ENCODE measurements around the gene KANK2. TPM values are rescaled to one million over a fixed set of nuclear protein-coding genes. Genes with fewer than 3 reads are reported as not detected.

The KANK2 gene
- total RNA-seq, 1 donor from 2014 or later = 23.0 TPM

DNA sequence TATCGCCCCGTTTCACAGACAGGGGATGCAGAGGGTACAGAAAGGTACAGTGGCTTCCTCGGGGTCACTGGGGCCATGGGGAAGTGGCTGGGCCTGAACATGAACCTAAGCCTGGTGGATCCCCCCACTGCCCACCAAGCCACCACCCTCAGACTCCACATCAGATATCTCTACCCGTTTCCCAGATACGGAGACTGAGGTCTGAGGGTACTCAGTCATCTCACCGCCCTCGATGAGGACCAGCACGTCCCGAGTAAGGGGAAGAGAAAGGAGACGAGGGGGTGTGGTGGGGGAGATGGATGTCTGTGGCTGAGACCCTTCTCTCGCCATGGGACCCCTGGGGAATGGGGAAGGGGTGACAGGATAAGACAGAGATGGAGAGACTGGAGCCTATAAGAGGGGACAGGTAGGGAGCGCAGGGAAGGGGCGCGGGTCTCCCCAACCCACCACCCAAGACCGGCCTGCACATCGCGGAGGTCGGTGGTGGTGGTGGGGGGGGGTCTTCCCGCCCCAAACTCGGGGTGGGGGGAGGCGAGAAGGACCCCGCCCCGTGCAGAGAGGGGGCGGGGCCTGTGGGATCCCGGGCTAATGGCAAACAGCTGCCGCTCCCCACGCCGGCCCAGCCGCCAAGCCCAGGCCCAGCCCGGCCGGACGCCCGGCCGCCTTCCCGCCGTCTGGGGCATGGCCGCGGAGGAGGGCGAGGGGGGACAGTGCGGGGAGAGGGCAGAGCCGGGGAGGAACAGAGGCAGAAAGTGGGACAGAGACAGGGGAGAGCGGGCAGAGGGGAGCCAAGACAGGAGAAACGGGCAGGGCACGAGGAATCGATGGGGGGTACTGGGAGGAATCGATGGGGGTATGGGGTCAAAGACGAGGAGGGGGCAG lies 698 bp downstream of the KANK2 start:
- H3K27me3 Mint-ChIP-seq (ENCODE audit: unreplicated experiment) = no peaks in the 10 kb centered on the region
- DNase-seq = peak; percentile 54

DNA sequence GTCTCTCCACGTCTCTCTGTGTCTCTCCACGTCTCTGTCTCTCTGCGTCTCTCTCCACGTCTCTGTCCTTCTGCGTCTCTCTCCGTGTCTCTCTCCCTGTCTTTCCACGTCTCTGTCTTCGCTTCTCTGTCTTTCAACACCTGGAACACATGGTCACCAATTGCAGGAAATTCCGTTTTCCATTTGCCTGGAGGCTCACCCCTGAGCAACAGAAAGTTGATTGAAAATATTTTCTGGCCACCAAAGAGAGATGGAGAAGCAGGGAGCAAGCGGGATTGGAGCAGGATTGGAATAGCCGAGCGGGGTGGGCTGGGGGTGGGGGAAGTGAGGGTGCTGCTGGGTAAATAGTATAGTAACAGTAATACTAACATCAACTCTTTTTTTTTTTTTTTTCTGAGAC lies 1.7 kb downstream of the KANK2 start:
- Mint-ChIP-seq H3K36me3 (ENCODE audit: unreplicated experiment) (peaks cover 3% of the 10 kb centered on the region), H3K9me3 (ENCODE audit: unreplicated experiment) (peaks cover 3% of the 10 kb centered on the region), H3K27me3 (ENCODE audit: unreplicated experiment) (no peaks in the 10 kb centered on the region), H3K4me1 (ENCODE audit: low read depth, unreplicated experiment) (no peaks in the 10 kb centered on the region), H3K4me3 (ENCODE audit: unreplicated experiment) (no peak overlapping the region), H3K27ac (ENCODE audit: unreplicated experiment) (no peak overlapping the region)
- DNase-seq = no peak
- TF ChIP-seq, protein P1, sequence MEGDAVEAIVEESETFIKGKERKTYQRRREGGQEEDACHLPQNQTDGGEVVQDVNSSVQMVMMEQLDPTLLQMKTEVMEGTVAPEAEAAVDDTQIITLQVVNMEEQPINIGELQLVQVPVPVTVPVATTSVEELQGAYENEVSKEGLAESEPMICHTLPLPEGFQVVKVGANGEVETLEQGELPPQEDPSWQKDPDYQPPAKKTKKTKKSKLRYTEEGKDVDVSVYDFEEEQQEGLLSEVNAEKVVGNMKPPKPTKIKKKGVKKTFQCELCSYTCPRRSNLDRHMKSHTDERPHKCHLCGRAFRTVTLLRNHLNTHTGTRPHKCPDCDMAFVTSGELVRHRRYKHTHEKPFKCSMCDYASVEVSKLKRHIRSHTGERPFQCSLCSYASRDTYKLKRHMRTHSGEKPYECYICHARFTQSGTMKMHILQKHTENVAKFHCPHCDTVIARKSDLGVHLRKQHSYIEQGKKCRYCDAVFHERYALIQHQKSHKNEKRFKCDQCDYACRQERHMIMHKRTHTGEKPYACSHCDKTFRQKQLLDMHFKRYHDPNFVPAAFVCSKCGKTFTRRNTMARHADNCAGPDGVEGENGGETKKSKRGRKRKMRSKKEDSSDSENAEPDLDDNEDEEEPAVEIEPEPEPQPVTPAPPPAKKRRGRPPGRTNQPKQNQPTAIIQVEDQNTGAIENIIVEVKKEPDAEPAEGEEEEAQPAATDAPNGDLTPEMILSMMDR (IDR thresholded peaks at IDR 0.05; ENCODE audit: partially characterized antibody, unreplicated experiment) = no peak

More for the DNA sequence above, 698 bp downstream of the KANK2 start:
- Mint-ChIP-seq H3K4me3 (ENCODE audit: unreplicated experiment) (peak overlapping the region; percentile 71), H3K4me1 (ENCODE audit: low read depth, unreplicated experiment) (no peaks in the 10 kb centered on the region), H3K27ac (ENCODE audit: unreplicated experiment) (peak overlapping the region; percentile 8), H3K36me3 (ENCODE audit: unreplicated experiment) (peaks cover 3% of the 10 kb centered on the region), H3K9me3 (ENCODE audit: unreplicated experiment) (peaks cover 3% of the 10 kb centered on the region)
- TF ChIP-seq, protein P1 (IDR thresholded peaks at IDR 0.05; ENCODE audit: partially characterized antibody, unreplicated experiment) = no peak

DNA sequence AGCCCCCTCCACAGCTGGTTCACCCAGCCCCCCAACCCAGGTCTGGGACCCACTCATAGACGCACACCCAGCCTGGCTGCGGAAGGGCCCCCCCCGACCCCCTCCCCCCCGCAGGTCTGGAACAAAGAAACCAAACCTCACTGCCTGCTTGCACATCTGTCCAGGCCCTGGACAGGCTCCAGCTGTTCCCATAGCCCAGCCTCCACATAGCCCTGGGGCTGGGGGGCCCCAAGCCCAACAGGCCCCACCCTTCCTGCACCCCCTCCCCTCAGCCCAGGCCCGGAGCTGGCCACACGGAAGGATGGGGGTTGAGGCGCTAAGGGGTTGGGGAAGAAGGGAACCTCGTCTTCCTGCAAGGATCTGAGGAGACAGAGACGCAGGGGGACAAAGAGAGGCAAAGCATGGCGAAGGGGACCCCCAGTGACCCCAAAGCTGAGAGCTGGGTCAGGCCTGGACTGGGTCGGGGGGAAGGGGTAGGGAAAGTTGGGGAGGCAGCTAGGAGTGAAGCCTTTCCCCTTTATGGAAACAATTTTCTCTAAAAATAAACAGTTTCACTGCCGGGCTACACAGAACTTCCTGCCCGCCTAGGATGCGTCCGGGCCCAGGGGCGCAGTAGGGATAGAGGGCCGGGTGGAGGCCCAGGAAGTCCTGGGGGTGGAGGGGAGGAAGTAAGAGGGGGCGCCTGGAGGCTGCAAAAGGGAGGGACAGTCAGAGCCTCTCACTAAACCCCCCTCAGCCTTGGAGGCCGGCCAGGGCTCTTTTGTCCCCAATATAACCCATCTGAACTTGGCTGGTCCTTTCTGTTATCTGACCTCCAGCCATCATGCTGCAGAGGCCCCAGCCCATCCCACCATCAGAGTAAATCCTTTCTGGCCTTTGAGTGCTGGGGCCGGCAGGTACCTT lies 2.4 kb downstream of the KANK2 start:
- Mint-ChIP-seq H3K4me3 (ENCODE audit: unreplicated experiment) (no peak overlapping the region), H3K4me1 (ENCODE audit: low read depth, unreplicated experiment) (no peaks in the 10 kb centered on the region), H3K27me3 (ENCODE audit: unreplicated experiment) (no peaks in the 10 kb centered on the region), H3K27ac (ENCODE audit: unreplicated experiment) (no peak overlapping the region), H3K9me3 (ENCODE audit: unreplicated experiment) (peaks cover 3% of the 10 kb centered on the region), H3K36me3 (ENCODE audit: unreplicated experiment) (peaks cover 3% of the 10 kb centered on the region)
- DNase-seq = no peak
- TF ChIP-seq, protein P1 (IDR thresholded peaks at IDR 0.05; ENCODE audit: partially characterized antibody, unreplicated experiment) = no peak

DNA sequence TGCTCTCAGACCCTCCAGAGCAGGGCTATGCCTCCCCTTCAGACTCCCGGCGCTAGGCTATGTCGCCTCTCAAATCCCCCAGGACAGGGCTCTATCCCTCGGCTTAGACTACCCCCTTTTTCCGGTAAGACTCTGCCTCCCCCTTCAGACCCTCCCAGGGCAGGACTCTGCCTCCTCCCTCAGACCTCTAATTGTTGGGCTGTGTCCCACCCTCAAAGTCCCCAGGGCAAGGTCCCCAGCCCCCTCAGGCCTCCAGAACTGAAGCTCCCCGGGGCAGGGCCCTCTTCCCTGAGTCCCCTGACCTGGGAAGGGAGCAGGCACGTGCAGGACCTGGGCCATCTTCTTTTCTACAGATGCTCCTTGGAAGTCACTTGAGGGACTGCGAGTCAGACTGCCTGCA lies 3.2 kb downstream of the KANK2 start:
- DNase-seq = no peak
- H3K36me3 Mint-ChIP-seq (ENCODE audit: unreplicated experiment) = no peaks in the 10 kb centered on the region
- no peak overlapping the region for H3K4me3 Mint-ChIP-seq (ENCODE audit: unreplicated experiment)
- H3K9me3 Mint-ChIP-seq (ENCODE audit: unreplicated experiment) = peaks cover 3% of the 10 kb centered on the region
- TF ChIP-seq, protein P1 (IDR thresholded peaks at IDR 0.05; ENCODE audit: partially characterized antibody, unreplicated experiment) = no peak
- H3K27me3 Mint-ChIP-seq (ENCODE audit: unreplicated experiment) = no peaks in the 10 kb centered on the region
- peak overlapping the region; percentile 70 for H3K27ac Mint-ChIP-seq (ENCODE audit: unreplicated experiment)
- no peaks in the 10 kb centered on the region for H3K4me1 Mint-ChIP-seq (ENCODE audit: low read depth, unreplicated experiment)

Measured in glutamatergic neuron (in vitro differentiated cells).